Prostate gland (tissue), 2 donors: ENCODE measurements around the gene TMPRSS11A.

Experiments
- POLR2AphosphoS5 ChIP-seq: sonication (generic); formaldehyde crosslinking; IDR thresholded peaks from one replicate; pipeline ENCODE4 v1.6.1; 2017; ENCODE audit warnings: antibody characterized with exemption
- TF ChIP-seq, protein P1 (sequence below), 4 experiments: fragments of 200-600 bp in 2 of 4; fragments of 450-650 bp in 2 of 4; sonication (generic) in 2 of 4; IDR thresholded peaks; 1 replicate in 3 of 4; 2 replicates in 1 of 4; pipeline ENCODE4 v1.5.1; 2016 to 2019; ENCODE audit warnings: antibody characterized with exemption in 4 of 4, mild to moderate bottlenecking in 2 of 4, moderate library complexity in 2 of 4

DNA sequence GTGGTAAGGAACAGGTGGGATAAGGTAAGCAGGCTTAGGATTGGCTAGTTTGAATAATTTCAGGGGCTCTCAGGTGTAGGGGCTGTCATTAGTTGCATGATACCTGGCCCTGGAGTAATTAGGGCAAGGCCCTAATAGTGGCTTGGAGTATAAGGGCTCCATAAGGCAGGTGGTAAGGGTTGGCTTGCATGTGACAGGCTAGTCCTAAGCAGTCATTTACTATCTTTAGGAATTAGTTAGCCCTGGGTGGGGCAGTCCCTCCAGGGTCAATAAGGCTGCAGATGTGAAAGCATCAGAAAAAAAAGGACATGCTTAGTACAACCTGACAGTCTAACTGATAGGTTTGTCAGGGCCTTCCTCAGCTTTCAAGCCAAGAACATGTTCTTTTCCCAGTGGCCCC lies 71.6 kb downstream of the TMPRSS11A start:
- TF ChIP-seq, protein P1, sequence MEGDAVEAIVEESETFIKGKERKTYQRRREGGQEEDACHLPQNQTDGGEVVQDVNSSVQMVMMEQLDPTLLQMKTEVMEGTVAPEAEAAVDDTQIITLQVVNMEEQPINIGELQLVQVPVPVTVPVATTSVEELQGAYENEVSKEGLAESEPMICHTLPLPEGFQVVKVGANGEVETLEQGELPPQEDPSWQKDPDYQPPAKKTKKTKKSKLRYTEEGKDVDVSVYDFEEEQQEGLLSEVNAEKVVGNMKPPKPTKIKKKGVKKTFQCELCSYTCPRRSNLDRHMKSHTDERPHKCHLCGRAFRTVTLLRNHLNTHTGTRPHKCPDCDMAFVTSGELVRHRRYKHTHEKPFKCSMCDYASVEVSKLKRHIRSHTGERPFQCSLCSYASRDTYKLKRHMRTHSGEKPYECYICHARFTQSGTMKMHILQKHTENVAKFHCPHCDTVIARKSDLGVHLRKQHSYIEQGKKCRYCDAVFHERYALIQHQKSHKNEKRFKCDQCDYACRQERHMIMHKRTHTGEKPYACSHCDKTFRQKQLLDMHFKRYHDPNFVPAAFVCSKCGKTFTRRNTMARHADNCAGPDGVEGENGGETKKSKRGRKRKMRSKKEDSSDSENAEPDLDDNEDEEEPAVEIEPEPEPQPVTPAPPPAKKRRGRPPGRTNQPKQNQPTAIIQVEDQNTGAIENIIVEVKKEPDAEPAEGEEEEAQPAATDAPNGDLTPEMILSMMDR (IDR thresholded peaks at IDR 0.05), result no peak
- no peak for TF ChIP-seq POLR2AphosphoS5
